ENCODE measurements around the gene PHACTR1.

DNA sequence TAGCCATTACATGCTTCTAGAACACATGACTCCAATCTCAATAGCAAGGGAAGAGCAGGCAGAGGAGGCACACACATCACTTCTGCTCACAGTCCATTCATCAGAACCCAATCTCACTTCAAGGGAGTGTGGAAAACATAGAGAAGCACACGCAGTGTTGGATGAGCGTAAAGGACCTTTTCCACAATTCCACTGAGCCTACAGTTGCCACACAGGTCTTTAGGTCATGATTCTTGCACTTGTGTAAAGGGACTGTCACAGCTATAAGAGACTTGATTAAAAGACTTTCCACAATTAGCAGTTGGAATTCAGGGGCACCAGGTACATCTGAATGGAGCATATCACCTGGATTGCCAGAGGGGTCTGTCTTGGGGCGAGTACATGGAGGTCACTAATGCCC lies 525.6 kb downstream of the PHACTR1 start:
- TF ChIP-seq, protein P1, sequence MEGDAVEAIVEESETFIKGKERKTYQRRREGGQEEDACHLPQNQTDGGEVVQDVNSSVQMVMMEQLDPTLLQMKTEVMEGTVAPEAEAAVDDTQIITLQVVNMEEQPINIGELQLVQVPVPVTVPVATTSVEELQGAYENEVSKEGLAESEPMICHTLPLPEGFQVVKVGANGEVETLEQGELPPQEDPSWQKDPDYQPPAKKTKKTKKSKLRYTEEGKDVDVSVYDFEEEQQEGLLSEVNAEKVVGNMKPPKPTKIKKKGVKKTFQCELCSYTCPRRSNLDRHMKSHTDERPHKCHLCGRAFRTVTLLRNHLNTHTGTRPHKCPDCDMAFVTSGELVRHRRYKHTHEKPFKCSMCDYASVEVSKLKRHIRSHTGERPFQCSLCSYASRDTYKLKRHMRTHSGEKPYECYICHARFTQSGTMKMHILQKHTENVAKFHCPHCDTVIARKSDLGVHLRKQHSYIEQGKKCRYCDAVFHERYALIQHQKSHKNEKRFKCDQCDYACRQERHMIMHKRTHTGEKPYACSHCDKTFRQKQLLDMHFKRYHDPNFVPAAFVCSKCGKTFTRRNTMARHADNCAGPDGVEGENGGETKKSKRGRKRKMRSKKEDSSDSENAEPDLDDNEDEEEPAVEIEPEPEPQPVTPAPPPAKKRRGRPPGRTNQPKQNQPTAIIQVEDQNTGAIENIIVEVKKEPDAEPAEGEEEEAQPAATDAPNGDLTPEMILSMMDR (IDR thresholded peaks at IDR 0.05): no peak
- TF ChIP-seq POLR2AphosphoS5 (IDR thresholded peaks at IDR 0.05; ENCODE audit: low read depth, low read length): no peak
- no peak for TF ChIP-seq SIN3A (IDR thresholded peaks at IDR 0.05; ENCODE audit: borderline replicate concordance, insufficient read depth, low read depth, low read length)
- TF ChIP-seq, protein P2, sequence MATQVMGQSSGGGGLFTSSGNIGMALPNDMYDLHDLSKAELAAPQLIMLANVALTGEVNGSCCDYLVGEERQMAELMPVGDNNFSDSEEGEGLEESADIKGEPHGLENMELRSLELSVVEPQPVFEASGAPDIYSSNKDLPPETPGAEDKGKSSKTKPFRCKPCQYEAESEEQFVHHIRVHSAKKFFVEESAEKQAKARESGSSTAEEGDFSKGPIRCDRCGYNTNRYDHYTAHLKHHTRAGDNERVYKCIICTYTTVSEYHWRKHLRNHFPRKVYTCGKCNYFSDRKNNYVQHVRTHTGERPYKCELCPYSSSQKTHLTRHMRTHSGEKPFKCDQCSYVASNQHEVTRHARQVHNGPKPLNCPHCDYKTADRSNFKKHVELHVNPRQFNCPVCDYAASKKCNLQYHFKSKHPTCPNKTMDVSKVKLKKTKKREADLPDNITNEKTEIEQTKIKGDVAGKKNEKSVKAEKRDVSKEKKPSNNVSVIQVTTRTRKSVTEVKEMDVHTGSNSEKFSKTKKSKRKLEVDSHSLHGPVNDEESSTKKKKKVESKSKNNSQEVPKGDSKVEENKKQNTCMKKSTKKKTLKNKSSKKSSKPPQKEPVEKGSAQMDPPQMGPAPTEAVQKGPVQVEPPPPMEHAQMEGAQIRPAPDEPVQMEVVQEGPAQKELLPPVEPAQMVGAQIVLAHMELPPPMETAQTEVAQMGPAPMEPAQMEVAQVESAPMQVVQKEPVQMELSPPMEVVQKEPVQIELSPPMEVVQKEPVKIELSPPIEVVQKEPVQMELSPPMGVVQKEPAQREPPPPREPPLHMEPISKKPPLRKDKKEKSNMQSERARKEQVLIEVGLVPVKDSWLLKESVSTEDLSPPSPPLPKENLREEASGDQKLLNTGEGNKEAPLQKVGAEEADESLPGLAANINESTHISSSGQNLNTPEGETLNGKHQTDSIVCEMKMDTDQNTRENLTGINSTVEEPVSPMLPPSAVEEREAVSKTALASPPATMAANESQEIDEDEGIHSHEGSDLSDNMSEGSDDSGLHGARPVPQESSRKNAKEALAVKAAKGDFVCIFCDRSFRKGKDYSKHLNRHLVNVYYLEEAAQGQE (IDR thresholded peaks at IDR 0.05; ENCODE audit: insufficient read depth in 1 of 2, low read depth in 2 of 2, low read length in 1 of 2): no peak
- no peak for TF ChIP-seq TCF7L2 (IDR thresholded peaks at IDR 0.05; ENCODE audit: low read depth, low read length)
